Dedifferentiated amniotic fluid mesenchymal stem cell (primary cell): ENCODE measurements around the gene CHDH.
A peak's percentile ranks its signal among the peaks of the same experiment; 100 is the strongest.

ENCODE experiments used
- DNase-seq: peaks from one replicate; pipeline ENCODE4 v3.0.0-alpha.2; 2016; ENCODE audit errors: extremely low spot score

CHDH gene, protein sequence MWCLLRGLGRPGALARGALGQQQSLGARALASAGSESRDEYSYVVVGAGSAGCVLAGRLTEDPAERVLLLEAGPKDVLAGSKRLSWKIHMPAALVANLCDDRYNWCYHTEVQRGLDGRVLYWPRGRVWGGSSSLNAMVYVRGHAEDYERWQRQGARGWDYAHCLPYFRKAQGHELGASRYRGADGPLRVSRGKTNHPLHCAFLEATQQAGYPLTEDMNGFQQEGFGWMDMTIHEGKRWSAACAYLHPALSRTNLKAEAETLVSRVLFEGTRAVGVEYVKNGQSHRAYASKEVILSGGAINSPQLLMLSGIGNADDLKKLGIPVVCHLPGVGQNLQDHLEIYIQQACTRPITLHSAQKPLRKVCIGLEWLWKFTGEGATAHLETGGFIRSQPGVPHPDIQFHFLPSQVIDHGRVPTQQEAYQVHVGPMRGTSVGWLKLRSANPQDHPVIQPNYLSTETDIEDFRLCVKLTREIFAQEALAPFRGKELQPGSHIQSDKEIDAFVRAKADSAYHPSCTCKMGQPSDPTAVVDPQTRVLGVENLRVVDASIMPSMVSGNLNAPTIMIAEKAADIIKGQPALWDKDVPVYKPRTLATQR

GRCh38 chr3:53846134-53846850 is at the start of gene CHDH, which contains the start of gene IL17RB:
TSS of gene CHDH (minus strand) at chr3:53846419. CDS start at chr3:53824008, 22,411 bp downstream.
TSS of gene IL17RB (plus strand) at chr3:53846568. CDS start at chr3:53846589, 21 bp downstream.
- no peak for DNase-seq

- no peak for DNase-seq
Observed at GRCh38 chr3:53892286-53892637, 46.0 kb upstream of the CHDH start.

GRCh38 chr3:53891497-53892285 is 45.5 kb upstream of the CHDH start, which contains the start of gene SELENOK:
TSS of gene SELENOK (minus strand) at chr3:53891859.
- DNase-seq = peak; percentile 99

- no peak for DNase-seq
Observed at GRCh38 chr3:53890726-53891475, 44.7 kb upstream of the CHDH start.

DNA sequence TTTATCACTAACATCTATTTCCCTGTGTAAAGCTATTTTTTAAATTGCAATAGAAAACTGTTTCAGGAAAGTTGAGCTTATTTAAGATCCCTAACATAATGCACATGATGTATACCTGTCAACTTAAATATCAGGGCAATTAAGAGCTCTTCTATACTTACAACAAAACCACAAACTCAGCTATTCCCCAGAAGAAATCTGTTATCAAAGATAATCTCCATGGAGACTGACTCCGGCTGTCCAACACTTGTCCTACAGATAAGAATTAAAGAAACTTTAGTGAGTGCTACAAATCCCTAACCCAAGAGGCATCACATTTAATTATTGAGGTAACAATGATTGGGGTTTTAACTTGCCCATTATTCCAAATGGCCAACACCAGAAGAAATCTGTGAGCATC is 42.0 kb upstream of the CHDH start:
- DNase-seq = no peak

- no peak for DNase-seq
Observed at GRCh38 chr3:53887446-53887845, 41.2 kb upstream of the CHDH start.

DNA sequence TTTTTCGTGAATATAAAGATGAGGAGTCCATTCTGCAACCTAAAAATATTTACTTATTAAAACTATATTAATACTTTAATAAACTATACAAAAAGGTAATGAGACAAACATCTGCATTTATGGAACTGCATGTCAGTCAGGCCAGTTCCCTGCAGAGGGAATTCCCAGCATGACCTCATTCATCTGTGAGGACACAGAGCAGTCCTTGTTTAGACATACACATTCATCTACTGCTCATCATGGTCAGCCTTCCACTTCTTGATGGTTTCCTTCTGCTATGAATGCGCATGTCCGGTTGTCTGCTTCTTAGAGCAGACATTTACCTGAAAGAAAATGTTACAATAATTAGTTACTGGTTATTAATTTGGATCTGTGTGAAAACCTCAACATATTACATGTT is 39.0 kb upstream of the CHDH start:
- no peak for DNase-seq

GRCh38 chr3:53884623-53885022 is 38.4 kb upstream of the CHDH start:
- no peak for DNase-seq

- no peak for DNase-seq
Observed at GRCh38 chr3:53883008-53883407, 36.8 kb upstream of the CHDH start.

DNA sequence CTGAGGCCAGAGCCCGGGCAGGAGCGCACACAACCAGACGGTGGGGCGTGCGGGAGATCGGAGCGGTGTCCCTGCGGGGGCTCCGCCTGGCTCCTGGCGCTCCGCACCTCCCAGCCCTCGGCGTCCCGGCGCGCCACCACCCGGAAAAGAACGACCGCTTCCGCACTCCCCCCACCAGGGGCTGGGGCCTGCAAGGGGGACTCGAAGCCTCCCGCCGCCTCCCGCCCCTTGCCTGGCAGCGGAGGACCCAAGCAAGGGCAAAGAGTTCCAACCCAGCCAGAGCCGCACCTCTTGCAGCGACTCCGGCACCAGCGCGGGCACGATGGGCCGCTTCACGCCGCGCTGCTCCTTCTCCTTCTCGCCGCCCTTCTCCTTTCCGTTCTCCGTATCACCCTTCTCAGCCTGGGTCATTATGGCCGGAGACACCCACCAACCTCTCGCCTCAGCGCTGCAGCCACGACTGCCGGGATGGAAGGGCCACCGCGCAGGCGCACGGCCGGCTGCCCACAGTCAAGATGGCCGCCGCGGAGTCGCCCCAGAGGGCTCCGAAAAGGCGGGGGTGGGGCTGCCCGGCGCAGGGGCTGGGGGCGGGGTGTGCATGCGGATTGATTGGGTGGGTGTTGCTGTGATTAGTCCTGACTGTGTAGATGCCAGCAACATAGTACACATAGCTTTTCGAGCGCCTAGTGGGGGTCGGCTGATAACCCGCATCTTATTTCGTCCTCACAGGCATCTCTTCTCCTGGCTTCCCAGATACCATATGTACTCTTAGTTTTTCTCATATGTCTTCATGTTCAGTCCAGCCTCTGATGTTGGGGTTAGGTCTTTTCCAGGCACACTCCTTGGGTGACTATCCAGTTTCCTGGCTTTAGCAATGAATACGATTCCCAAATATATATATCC is 35.7 kb upstream of the CHDH start, which contains the start of gene ACTR8:
Gene ACTR8 (minus strand): TSS at position 462 of the 903 bp plus-strand sequence. CDS start 51 bp downstream, at position 411.
- peak; percentile 61 for DNase-seq

DNA sequence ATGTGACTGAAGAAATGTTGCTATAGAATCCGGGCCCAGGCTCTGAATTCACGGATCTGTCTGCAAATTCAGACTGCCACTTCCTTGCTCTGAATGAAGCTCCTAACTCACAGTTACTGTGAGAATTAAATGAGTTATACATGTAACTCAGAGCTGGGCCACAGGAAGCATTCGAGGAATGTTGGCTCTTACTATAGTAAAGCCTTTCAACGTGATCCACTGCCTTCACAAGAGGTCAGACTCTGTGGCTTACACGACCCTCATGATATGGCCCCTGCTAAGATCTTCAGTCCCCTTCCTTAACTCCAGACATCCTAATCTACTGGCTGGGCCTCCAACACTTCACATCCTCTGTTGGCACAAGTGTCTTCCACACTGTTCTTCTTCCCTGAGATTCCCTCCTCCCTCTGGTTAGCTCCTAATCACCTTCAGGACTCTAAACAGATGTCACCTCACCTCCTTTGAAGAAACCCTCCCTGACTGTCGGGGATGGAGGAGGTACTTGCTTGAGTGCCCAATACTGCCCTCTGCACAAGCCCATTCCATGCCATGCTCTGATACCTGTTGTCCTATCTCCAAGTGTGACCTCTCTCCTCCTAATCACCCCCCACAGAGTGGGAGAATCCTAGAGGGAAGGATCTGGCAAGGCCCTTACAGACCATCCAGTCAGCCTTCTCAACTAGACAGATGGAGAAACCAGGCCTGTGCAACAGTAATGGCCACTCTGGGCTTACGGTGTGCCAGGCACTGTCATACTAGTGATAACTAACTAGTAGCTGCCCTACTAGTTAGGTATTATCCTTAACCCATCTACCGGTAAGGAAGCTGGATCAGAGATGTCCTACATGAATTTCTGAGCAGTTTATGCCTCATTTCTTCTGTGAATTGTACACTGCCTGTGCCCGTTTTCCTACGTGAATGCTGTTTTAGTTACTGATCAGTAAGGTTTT is 34.5 kb upstream of the CHDH start:
- DNase-seq = peak; percentile 30

DNA sequence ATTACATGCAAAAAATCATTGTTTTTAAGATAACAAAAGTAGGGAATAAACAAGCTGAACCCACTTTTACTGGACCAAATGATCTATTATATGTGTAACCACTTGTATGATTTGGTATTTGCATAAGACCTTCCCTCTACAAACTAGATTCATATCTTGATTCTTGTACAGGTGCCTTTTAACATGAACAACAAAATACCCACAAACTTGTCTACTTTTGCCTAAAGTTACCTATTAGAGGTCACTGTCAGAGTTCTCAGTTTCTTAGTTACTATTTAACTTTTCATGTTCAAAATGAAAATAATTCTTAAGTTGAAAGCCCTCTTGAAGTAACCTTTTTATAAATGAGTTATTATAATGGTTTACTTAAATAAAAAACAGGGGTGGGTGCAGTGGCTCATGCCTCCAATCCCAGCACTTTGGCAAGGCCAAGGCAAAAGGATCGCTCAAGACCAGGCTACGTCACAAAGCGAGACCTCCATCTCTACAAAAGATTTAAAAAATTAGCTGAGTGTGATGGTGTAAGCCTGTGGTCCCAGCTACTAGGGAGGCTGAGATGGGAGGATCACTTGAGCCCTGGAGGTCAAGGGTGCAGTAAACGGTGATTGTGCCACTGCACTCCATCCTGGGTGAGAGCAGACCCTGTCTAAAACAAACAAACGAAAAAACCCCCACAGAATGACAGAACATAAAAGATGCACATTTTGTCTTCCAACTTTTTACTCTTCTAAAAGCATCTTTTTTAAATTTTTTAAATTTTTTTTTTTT is 19.7 kb upstream of the CHDH start:
- no peak for DNase-seq

- DNase-seq = no peak
Observed at GRCh38 chr3:53863145-53863544, 16.9 kb upstream of the CHDH start.

GRCh38 chr3:53862241-53862640 is 16.0 kb upstream of the CHDH start:
- no peak for DNase-seq

DNA sequence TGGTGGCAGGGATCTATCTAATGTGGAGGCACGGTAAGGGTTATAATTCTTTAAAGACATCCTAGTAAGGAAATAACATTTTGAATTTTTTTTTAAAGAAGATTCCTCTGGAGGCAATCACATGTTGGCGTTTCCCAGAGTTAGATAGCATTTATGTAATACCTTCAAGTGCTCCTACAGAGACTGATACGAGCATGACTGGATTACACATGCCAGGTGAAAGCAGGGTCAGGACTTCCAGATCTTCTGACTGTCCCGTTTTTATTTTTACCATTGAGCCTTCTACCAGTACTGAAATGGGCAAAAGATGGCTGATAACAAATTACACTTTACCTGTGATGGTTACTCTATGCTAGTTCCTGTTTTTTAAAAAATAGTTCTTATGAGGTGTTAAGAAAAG is 14.0 kb upstream of the CHDH start:
- no peak for DNase-seq

DNA sequence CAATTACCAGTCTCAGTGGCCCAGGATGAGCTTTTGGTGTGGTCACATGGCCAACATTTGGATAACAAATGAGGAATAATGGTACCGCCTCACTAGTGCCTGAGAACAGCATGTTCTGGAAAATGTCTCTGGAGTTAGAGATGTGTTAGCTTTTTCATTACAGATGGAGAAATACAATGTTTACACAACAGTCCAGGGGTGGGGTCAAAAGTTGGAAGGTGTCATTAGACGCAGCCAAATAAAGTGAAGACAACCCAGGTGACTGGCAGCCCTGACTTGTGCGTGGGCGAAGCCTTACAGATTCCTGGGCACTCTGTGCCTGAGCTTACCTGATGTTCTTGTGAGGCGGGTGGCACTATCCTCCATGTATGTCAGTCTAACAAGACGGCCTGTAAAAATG is 13.0 kb upstream of the CHDH start:
- DNase-seq = no peak

- no peak for DNase-seq
Observed at GRCh38 chr3:53858096-53858741, 12.0 kb upstream of the CHDH start.

DNA sequence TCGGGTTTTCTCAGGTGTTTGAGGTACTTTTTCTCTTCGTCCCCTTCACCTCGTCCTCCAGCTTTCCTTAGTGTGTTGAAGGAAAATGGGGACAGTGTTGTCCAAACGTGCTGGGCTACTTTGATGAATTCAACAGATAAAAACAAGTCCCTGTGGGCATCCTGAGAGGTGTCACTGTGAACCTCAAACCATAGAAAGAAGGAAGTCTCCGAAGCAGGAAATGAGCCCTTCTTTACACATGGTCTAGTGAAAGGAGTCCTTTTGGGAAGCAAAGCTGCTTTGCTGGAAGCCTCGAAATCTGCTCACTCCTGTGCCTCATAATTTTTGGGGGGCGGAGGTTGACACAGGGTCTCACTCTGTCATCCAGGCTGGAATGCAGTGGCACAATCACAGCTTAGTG is 10.7 kb upstream of the CHDH start:
- no peak for DNase-seq
